ENCODE data around the gene ABTB2.

Gene ABTB2

DNA sequence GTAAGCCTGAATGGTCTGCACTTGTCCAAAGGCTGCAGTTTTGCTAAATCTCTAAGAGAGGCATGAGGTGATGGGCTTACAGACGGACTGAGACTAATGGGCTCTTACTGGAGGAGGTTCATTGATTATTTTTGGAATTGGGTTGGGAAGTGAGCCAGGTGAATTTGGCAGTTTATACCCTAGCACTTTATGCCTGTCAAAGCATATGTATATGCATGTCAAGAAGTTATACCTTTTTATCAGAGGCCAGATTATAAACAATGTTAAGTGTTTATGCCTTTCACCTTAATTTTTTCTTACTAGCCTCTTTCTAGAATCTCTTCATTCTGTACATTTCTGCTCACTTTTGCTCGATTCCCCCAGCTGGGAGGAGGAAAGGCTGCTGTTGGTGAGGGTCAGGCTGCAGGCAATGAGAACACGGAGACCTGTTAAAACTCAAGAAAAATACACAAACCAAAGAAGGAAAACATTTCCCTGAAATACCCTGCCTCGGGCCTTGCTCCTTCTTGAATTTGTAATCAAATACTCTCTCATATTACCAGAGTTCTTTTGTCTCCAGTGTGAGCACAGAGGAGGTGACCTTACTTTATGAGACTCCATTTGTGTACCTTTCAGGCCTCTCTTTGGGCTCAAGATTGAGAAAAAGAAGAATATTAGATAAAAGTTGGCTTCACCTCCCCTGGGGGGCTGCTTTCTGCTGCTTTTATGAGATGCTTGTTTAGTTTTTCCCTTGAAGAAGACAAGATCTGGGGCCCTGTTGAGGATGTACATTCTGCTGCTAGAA, 232.7 kb downstream of the ABTB2 start:
- H3K36me3 ChIP-seq (ENCODE audit: control insufficient read depth, insufficient read depth, low read length) = peaks cover 89% of the 10 kb centered on the region
- no peaks in the 10 kb centered on the region for H3K9me3 ChIP-seq (ENCODE audit: control insufficient read depth, insufficient read depth, low read length)
- H3K27ac ChIP-seq (ENCODE audit: low read depth, low read length) = no peak overlapping the region

DNA sequence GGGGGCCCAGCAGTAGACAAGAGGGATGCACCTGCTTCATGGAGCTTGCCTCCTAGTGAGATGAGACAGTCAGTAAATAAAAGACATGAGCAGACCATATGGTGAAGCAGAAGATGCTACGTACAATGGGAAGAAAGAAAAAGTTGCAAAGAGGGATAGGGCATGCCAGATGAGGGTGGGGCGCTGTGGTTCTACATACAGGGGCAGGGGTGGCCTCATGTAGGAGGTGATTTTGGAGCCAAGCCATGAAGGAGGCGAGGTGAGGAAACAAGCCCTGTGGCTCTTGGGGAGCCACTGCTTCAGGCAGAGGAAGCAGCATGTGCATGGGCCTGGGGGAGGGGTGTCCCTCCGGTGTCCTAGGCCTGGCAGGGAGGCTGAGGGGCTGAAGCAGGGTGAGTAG, 237.2 kb downstream of the ABTB2 start:
- Histone ChIP-seq H3K4me1 (ENCODE audit: control insufficient read depth, insufficient read depth, low read length) (no peaks in the 10 kb centered on the region), H3K9ac (ENCODE audit: low read depth, low read length) (no peak overlapping the region)

More for the DNA sequence above, 232.7 kb downstream of the ABTB2 start:
- H3K9ac ChIP-seq (ENCODE audit: low read depth, low read length) = no peak overlapping the region
- no peaks in the 10 kb centered on the region for H3K4me1 ChIP-seq (ENCODE audit: control insufficient read depth, insufficient read depth, low read length)
- H3K27me3 ChIP-seq (ENCODE audit: control insufficient read depth, insufficient read depth, low read length) = no peaks in the 10 kb centered on the region
- no peak overlapping the region for H3K4me3 ChIP-seq (ENCODE audit: low read depth, low read length)

DNA sequence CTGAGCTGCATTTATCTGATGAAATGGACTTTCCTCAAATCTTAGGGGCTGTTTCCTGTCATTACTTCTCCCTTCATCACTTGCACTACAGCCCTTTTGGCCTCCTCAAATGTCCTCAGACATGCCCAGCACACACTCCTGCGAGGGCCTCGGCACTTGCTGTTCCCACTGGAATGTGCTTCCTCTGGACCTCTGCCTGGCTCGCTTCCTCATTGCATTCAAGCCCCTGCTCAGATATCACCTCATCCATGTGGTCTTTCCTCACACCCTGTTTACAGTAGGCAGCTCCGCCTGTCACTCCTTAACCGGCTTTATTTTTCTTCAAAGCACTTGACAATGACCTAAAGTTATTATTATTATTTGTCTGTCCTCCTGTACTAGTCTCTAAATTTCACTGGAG, 243.3 kb downstream of the ABTB2 start:
- no peaks in the 10 kb centered on the region for H3K27me3 ChIP-seq (ENCODE audit: control insufficient read depth, insufficient read depth, low read length)
- H3K9ac ChIP-seq (ENCODE audit: low read depth, low read length) = no peak overlapping the region
- no peak overlapping the region for H3K27ac ChIP-seq (ENCODE audit: low read depth, low read length)
- H3K4me3 ChIP-seq (ENCODE audit: low read depth, low read length) = no peak overlapping the region
- H3K36me3 ChIP-seq (ENCODE audit: control insufficient read depth, insufficient read depth, low read length) = peaks cover 99% of the 10 kb centered on the region
- no peaks in the 10 kb centered on the region for H3K9me3 ChIP-seq (ENCODE audit: control insufficient read depth, insufficient read depth, low read length)
- H3K4me1 ChIP-seq (ENCODE audit: control insufficient read depth, insufficient read depth, low read length) = no peaks in the 10 kb centered on the region

More for the DNA sequence above, 237.2 kb downstream of the ABTB2 start:
- peaks cover 93% of the 10 kb centered on the region for H3K36me3 ChIP-seq (ENCODE audit: control insufficient read depth, insufficient read depth, low read length)
- H3K27ac ChIP-seq (ENCODE audit: low read depth, low read length) = no peak overlapping the region
- H3K4me3 ChIP-seq (ENCODE audit: low read depth, low read length) = no peak overlapping the region
- no peaks in the 10 kb centered on the region for H3K27me3 ChIP-seq (ENCODE audit: control insufficient read depth, insufficient read depth, low read length)
- H3K9me3 ChIP-seq (ENCODE audit: control insufficient read depth, insufficient read depth, low read length) = no peaks in the 10 kb centered on the region

DNA sequence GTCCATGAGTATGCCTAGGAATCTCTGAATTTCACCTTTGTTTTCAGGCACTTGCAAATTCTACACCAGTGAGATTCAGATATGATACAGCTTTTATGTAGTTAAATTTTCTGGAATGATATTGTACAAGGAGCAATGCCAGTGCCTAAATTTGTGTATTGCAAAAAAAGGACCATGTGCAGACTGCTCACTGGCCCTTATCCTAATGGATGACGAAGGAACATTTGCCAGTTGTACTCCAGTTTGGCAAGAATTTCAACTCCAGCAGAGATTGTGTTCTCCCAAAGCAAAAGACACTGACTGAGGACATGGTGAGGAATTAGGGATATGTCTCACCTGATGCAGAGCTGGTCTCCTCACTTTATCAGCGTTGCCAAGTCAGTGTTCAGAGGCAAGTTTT, 243.8 kb downstream of the ABTB2 start:
- Histone ChIP-seq H3K9ac (ENCODE audit: low read depth, low read length) (no peak overlapping the region), H3K27me3 (ENCODE audit: control insufficient read depth, insufficient read depth, low read length) (no peaks in the 10 kb centered on the region), H3K4me3 (ENCODE audit: low read depth, low read length) (no peak overlapping the region), H3K27ac (ENCODE audit: low read depth, low read length) (no peak overlapping the region), H3K4me1 (ENCODE audit: control insufficient read depth, insufficient read depth, low read length) (no peaks in the 10 kb centered on the region), H3K9me3 (ENCODE audit: control insufficient read depth, insufficient read depth, low read length) (no peaks in the 10 kb centered on the region), H3K36me3 (ENCODE audit: control insufficient read depth, insufficient read depth, low read length) (peaks cover 99% of the 10 kb centered on the region)

DNA sequence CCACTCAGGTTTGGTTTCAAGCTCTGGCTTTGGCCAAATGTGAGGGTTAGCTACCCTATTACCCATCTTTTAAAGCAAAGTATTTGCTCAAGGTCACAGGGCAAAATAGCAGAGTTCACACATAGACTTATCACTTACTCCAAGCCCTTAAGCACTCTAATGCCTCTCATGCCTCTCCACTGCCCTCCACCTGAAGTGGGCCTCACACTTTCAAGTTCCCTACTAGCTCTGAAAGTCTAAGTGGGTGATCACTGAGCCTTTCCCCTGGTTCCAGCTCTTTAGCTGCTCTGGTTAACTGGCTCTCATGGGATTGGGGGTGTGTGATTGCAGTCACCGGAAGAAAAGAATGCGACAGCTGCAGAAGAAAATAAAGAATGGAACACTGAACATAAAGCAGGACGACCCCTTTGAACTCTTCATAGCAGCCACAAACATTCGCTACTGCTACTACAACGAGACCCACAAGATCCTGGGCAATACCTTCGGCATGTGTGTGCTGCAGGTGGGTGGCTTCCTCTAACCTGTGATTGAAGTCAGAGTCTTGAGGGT, 246.0 kb downstream of the ABTB2 start:
- Histone ChIP-seq H3K9ac (ENCODE audit: low read depth, low read length) (no peak overlapping the region), H3K4me3 (ENCODE audit: low read depth, low read length) (no peak overlapping the region), H3K27ac (ENCODE audit: low read depth, low read length) (no peak overlapping the region), H3K36me3 (ENCODE audit: control insufficient read depth, insufficient read depth, low read length) (peaks cover 91% of the 10 kb centered on the region), H3K9me3 (ENCODE audit: control insufficient read depth, insufficient read depth, low read length) (no peaks in the 10 kb centered on the region), H3K27me3 (ENCODE audit: control insufficient read depth, insufficient read depth, low read length) (no peaks in the 10 kb centered on the region), H3K4me1 (ENCODE audit: control insufficient read depth, insufficient read depth, low read length) (0 out of 2 replicates have a peak, but pooled peaks cover under 1% of the 10 kb centered on the region)

DNA sequence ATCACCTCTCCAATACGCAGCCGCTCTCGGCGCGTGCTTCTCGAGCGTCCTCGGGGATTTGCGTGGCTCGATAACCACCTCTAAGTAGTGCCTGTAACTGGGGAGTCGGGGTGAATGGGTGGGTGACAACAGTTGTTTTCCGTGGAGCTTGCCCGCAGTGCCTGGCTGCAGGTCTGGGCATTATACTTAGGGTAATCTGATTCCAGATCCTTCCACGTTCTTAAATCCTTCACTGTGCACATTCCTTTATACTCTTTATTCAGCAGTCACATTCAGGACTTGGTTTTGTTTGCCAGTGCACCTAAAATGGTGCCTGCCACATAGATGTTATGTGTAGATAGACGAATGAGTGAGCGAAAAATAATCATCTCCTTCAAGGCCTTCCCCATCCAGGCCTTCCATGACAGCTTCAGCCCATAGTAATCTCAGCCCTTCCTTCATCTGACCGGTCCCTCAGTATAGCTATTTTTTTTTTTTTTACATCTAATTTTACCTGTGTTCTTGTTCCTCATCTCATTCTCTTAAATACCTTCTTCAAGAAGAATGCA, 251.8 kb downstream of the ABTB2 start:
- Histone ChIP-seq H3K9me3 (ENCODE audit: control insufficient read depth, insufficient read depth, low read length) (no peaks in the 10 kb centered on the region), H3K36me3 (ENCODE audit: control insufficient read depth, insufficient read depth, low read length) (peaks cover 37% of the 10 kb centered on the region), H3K9ac (ENCODE audit: low read depth, low read length) (peak overlapping the region; percentile 82), H3K27me3 (ENCODE audit: control insufficient read depth, insufficient read depth, low read length) (no peaks in the 10 kb centered on the region), H3K4me1 (ENCODE audit: control insufficient read depth, insufficient read depth, low read length) (0 out of 2 replicates have a peak, but pooled peaks cover 5% of the 10 kb centered on the region), H3K4me3 (ENCODE audit: low read depth, low read length) (peak overlapping the region; percentile 83), H3K27ac (ENCODE audit: low read depth, low read length) (peak overlapping the region; percentile 93)

DNA sequence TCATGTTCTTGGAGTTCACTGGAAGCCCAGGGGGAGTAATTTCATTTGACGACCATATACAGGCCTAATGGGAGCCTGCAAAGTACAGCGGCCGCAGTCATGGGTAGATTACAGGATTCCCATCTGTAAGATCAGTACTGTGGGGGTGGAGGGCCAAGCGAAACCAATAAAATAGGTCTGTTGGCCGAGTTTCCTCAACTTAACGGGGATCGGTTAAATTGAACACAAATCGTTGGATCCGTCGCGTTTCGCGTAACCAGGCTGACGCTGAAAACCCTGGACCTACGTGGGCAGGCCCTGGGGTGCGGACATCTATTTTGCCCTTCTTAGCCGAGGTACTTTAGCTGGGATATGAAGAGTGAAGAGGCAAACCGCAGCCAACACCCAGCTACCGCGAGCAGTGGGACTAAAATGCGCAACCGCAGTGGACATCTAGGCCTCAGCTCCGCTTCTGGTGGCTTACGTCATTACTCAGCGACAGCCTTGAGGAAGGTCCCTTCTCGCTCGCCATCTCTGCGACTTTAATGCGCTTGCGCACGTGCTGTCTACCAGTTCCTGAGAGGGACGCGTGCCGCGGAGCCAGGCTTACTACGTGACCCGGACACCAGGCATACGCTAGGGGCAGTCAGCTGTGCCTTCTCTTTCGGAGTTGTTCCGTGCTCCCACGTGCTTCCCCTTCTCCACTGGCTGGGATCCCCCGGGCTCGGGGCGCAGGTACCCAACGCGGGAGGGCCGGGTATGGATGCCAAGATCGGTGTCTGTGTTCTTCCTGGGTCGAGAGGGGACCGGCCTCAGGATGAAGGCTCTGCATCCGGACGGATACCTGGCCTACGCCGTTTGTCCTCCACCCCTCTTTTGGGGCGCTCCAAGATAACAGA, 252.5 kb downstream of the ABTB2 start, which contains the start of gene NAT10:
TSS of gene NAT10 (plus strand) at position 551 of the 878 bp plus-strand sequence. CDS start 2,597 bp downstream, outside the sequence.
- H3K27ac ChIP-seq (ENCODE audit: low read depth, low read length) = peak within 1 kb of the TSS; percentile 93
- peaks cover 37% of the 10 kb centered on the region for H3K36me3 ChIP-seq (ENCODE audit: control insufficient read depth, insufficient read depth, low read length)

DNA sequence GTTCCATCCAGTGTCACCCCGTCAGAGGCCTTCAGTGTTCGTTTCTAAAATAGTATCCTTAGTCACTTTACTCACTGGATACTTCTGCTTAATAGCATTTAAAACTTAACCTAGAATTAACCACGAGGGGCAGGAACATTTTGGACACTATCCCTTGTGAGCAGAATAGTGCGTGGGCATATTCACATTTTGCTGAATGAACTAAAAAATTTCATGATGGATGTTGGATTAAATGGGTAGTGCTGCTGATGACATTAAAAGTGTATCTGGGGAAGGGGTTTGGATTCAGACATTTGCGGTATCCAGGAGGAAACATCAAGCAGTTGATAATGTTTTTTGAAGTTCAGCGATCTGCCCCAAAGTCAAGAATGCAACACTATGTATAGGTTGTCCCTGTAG, 253.1 kb downstream of the ABTB2 start:
- peaks cover 37% of the 10 kb centered on the region for H3K36me3 ChIP-seq (ENCODE audit: control insufficient read depth, insufficient read depth, low read length)
- H3K27ac ChIP-seq (ENCODE audit: low read depth, low read length) = peak overlapping the region; percentile 93
- H3K27me3 ChIP-seq (ENCODE audit: control insufficient read depth, insufficient read depth, low read length) = no peaks in the 10 kb centered on the region
- peak overlapping the region; percentile 83 for H3K4me3 ChIP-seq (ENCODE audit: low read depth, low read length)
- 0 out of 2 replicates have a peak, but pooled peaks cover 5% of the 10 kb centered on the region for H3K4me1 ChIP-seq (ENCODE audit: control insufficient read depth, insufficient read depth, low read length)
- peak overlapping the region; percentile 82 for H3K9ac ChIP-seq (ENCODE audit: low read depth, low read length)
- H3K9me3 ChIP-seq (ENCODE audit: control insufficient read depth, insufficient read depth, low read length) = no peaks in the 10 kb centered on the region

More for the DNA sequence above, 252.5 kb downstream of the ABTB2 start, which contains the start of gene NAT10:
- Histone ChIP-seq H3K27me3 (ENCODE audit: control insufficient read depth, insufficient read depth, low read length) (no peaks in the 10 kb centered on the region), H3K9me3 (ENCODE audit: control insufficient read depth, insufficient read depth, low read length) (no peaks in the 10 kb centered on the region), H3K9ac (ENCODE audit: low read depth, low read length) (peak within 1 kb of the TSS; percentile 82), H3K4me1 (ENCODE audit: control insufficient read depth, insufficient read depth, low read length) (0 out of 2 replicates have a peak, but pooled peaks cover 5% of the 10 kb centered on the region), H3K4me3 (ENCODE audit: low read depth, low read length) (peak within 1 kb of the TSS; percentile 83)

Measured in HUES48 (cell line).